ENCODE measurements around the gene XAB2.
"Not testable (repeated sequence)": the region's sequence is repeated elsewhere in the genome, so short reads cannot be mapped to it uniquely, and the experiment has no call there.

GRCh38 chr19:7577422-7577821 lies 51.9 kb downstream of the XAB2 start:
- not testable (repeated sequence) for TF ChIP-seq CTCF (IDR thresholded peaks at IDR 0.05 in 8 of 11, conservative IDR thresholded peaks at IDR 0.05 in 3 of 11); POLR2A (IDR thresholded peaks at IDR 0.05); POLR2AphosphoS5 (IDR thresholded peaks at IDR 0.05)
